Adipose tissue (tissue), 3 donors: ENCODE results near the gene OGT. TPM values are rescaled to one million over a fixed set of nuclear protein-coding genes. Genes with fewer than 3 reads are reported as not detected.
"Not testable (repeated sequence)": the region's sequence is repeated elsewhere in the genome, so short reads cannot be mapped to it uniquely, and the experiment has no call there.

Experiments
- H3K27ac ChIP-seq: one replicate; pipeline ENCODE4 v1.5.1; 2013; ENCODE audit warnings: low read depth, low read length
- WGBS, 3 donors: extraction: QIAGEN DNeasy Blood & Tissue Kit; methylation state at CpG; one replicate each; pipeline ENCODE4 v1.1.7; 2013; 5-methylcytosine and 5-hydroxymethylcytosine counted together
- polyA plus RNA-seq, 3 donors: library from polyadenylated mRNA; stranded (reverse); fragments of 200-250 nt; gene quantifications; one replicate each; pipeline ENCODE4 v1.2.3, GENCODE V29; 2013
- donor health status: healthy with polysubstance abuse.
- donor health status: Bipolar disorder and iron deficiency.
- donor health status: healthy.

The OGT gene
- 10 to 100 TPM; 23.6 to 44.7 (median 39.4) TPM for polyA plus RNA-seq

GRCh38 chrX:71532753-71533425 lies at the start of gene OGT:
TSS of gene OGT (plus strand) at chrX:71533104. CDS start at chrX:71533300, 196 bp downstream.
- WGBS, 3 donors, result 1 to 28% (median 1%) methylated on average over 38 to 47 of the region's 47 CpGs
- peak within 1 kb of the TSS; percentile 75 for H3K27ac ChIP-seq

- no peak overlapping the region for H3K27ac ChIP-seq
These were observed 45.1 kb upstream of the OGT start for GRCh38 chrX:71487814-71488213.

GRCh38 chrX:71489540-71489939 lies 43.4 kb upstream of the OGT start:
- H3K27ac ChIP-seq, result no peak overlapping the region
- 81 to 93% (median 88%) methylated on average over 5 of the region's 5 CpGs for WGBS, 3 donors

- no peak overlapping the region for H3K27ac ChIP-seq
- 4 to 42% (median 12%) methylated on average over 27 to 76 of the region's 76 CpGs for WGBS, 3 donors
These were observed 40.5 kb upstream of the OGT start for GRCh38 chrX:71492231-71493065.

GRCh38 chrX:71493111-71493613 lies 39.7 kb upstream of the OGT start:
- WGBS, 3 donors, result 44 to 65% (median 61%) methylated on average over 14 to 16 of the region's 16 CpGs
- H3K27ac ChIP-seq, result no peak overlapping the region

GRCh38 chrX:71495979-71496378 lies 36.9 kb upstream of the OGT start:
- not testable (repeated sequence) for H3K27ac ChIP-seq
- WGBS, 3 donors, result 67 to 82% (median 76%) methylated on average over 3 of the region's 3 CpGs

GRCh38 chrX:71496476-71496875 lies 36.4 kb upstream of the OGT start:
- no peak overlapping the region for H3K27ac ChIP-seq
- WGBS, 3 donors, result 80 to 88% (median 83%) methylated on average over 3 of the region's 3 CpGs

- WGBS, 3 donors, result 78 to 96% (median 82%) methylated on average over 5 of the region's 5 CpGs
- H3K27ac ChIP-seq, result not testable (repeated sequence)
These were observed 30.8 kb upstream of the OGT start for GRCh38 chrX:71502080-71502479.

- 71 to 76% (median 75%) methylated on average over 1 of the region's 1 CpG for WGBS, 3 donors
- no peak overlapping the region for H3K27ac ChIP-seq
These were observed 28.6 kb upstream of the OGT start for GRCh38 chrX:71504346-71504745.

GRCh38 chrX:71509289-71509688 lies 23.6 kb upstream of the OGT start:
- 86 to 100% (median 96%) methylated on average over 1 of the region's 1 CpG for WGBS, 3 donors
- no peak overlapping the region for H3K27ac ChIP-seq

- WGBS, 3 donors, result 91 to 100% (median 97%) methylated on average over 2 of the region's 2 CpGs
- H3K27ac ChIP-seq, result no peak overlapping the region
These were observed 22.7 kb upstream of the OGT start for GRCh38 chrX:71510161-71510560.

GRCh38 chrX:71513731-71514130 lies 19.2 kb upstream of the OGT start:
- WGBS, 3 donors, result 91 to 100% (median 97%) methylated on average over 4 of the region's 4 CpGs

GRCh38 chrX:71514367-71515037 lies 18.4 kb upstream of the OGT start:
- WGBS, 3 donors, result 12 to 34% (median 34%) methylated on average over 5 of the region's 5 CpGs
- no peak overlapping the region for H3K27ac ChIP-seq

More at GRCh38 chrX:71513731-71514130, 19.2 kb upstream of the OGT start:
- H3K27ac ChIP-seq, result not testable (repeated sequence)

- WGBS, 3 donors, result 49 to 100% (median 53%) methylated on average over 1 to 2 of the region's 2 CpGs
- H3K27ac ChIP-seq, result no peak overlapping the region
These were observed 17.9 kb upstream of the OGT start for GRCh38 chrX:71515038-71515396.

GRCh38 chrX:71525316-71525715 lies 7.6 kb upstream of the OGT start:
- WGBS, 3 donors, result 83 to 96% (median 92%) methylated on average over 3 of the region's 3 CpGs

GRCh38 chrX:71532078-71532752 lies 689 bp upstream of the OGT start:
- WGBS, 3 donors, result 1 to 29% (median 1%) methylated on average over 25 of the region's 25 CpGs

More at GRCh38 chrX:71525316-71525715, 7.6 kb upstream of the OGT start:
- H3K27ac ChIP-seq, result no peak overlapping the region

GRCh38 chrX:71533516-71533850 lies 579 bp downstream of the OGT start:
- 0 to 31% (median 1%) methylated on average over 12 of the region's 12 CpGs for WGBS, 3 donors
- H3K27ac ChIP-seq, result no peak overlapping the region

More at GRCh38 chrX:71532078-71532752, 689 bp upstream of the OGT start:
- peak overlapping the region; percentile 75 for H3K27ac ChIP-seq

GRCh38 chrX:71533851-71534561 lies 1.1 kb downstream of the OGT start:
- H3K27ac ChIP-seq, result no peak overlapping the region
- 0 to 29% (median 0%) methylated on average over 30 to 31 of the region's 31 CpGs for WGBS, 3 donors
